Activated naive CD4-positive, alpha-beta T cell treated with anti-CD3 and anti-CD28 coated beads, Interleukin-2, amount 50 U/mL, for 72 hours (primary cell): ENCODE data around the gene IQSEC1. TPM values are rescaled to one million over a fixed set of nuclear protein-coding genes. Genes with fewer than 3 reads are reported as not detected.

Experiments used
- ATAC-seq, 2 donors: fragments of 150-1000 bp; cut with Tn5 transposase; 2 replicates each; pipeline ENCODE4 v1.10.0; 2021; ENCODE audit warnings: mild to moderate bottlenecking in 2 of 2, moderate library complexity in 2 of 2
- DNase-seq, 2 donors: peaks; one replicate each; pipeline ENCODE4 v3.0.0; 2021 to 2022; ENCODE audit warnings: low spot score in 2 of 2
- H3K27ac Mint-ChIP-seq, 2 donors: one replicate each; pipeline ENCODE4 v1.8.0; 2022; ENCODE audit warnings: mild to moderate bottlenecking in 2 of 2, mixed read lengths in 2 of 2
- H3K36me3 Mint-ChIP-seq, 2 donors: one replicate each; pipeline ENCODE4 v1.8.0; 2022; ENCODE audit warnings: mixed read lengths in 2 of 2
- H3K9me3 Mint-ChIP-seq, 2 donors: one replicate each; pipeline ENCODE4 v1.8.0; 2022; ENCODE audit warnings: mixed read lengths in 2 of 2
- total RNA-seq, 2 donors: library from RNA; stranded (reverse); gene quantifications; one replicate each; pipeline ENCODE4 v1.2.3, GENCODE V29; 2022

IQSEC1 gene
- total RNA-seq, 2 donors from 2014 or later, result 25.0 to 37.1 TPM

DNA sequence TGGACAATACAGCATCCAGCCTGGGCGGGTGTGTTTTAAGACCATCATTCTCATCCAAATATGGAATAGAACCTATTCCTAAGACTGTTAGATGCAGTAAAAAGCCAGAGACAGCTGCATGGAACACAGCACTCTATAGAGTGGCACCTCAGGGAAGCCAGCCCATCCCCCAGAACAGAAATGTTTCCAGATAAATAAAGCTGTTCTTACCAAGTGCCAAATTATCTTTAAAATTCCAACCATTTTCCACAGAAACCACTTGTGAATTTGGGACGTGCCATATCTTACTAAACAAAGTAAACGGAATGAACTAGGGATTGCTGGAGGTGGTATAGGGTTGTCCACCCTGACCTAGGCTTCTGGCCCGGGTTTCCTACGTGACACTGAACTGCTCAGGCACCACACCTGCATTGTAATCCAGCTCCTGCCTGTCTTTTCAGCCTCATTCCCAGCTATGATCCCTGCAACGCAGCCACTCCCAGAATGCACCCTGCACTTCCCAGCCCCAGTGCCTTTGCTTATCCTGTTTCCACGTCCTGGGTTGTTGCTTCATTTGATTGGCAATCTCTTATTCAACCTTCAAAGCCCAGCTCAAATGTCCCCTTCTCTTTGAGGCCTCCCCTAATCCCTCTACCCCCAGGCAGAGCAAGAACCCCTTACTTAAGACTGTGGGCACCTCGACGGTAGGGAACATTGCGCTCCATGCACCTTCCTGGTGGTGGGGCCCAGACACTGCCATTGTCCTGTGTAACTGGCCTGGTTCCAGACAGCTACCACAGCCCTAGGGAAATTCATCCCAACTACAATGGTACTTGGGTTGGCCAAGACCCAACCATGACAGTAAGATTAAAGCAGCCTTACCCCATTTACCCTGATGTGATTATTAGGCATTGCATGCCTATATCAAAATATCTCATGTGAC, 100.2 kb downstream of the IQSEC1 start:
- H3K36me3 Mint-ChIP-seq, result no peaks in the 10 kb centered on the region

DNA sequence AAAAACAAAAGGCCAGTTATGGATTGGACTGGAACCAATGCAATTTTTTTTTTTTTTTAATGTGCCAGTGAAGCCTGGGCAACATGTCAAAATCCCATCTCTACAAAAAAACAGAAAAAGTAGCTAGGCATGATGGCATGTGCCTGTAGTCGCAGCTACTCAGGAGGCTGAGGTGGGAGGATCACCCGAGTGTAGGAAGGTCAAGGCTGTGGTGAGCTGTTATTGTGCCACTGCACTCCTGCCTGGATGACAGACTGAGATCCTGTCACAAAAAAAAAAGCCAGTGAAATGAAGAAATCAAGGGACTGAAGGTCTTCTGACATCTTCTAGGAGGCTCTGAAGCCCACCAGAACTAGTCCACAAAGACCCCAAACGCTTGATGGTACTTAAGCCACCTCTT, 101.2 kb downstream of the IQSEC1 start:
- H3K9me3 Mint-ChIP-seq, result no peaks in the 10 kb centered on the region
- DNase-seq (no peak), ATAC-seq (no peak)
- H3K36me3 Mint-ChIP-seq, result no peaks in the 10 kb centered on the region
- no peak overlapping the region for H3K27ac Mint-ChIP-seq

More for the DNA sequence above, 100.2 kb downstream of the IQSEC1 start:
- ATAC-seq (no peak), DNase-seq (no peak)
- Mint-ChIP-seq H3K9me3 (no peaks in the 10 kb centered on the region), H3K27ac (no peak overlapping the region)

DNA sequence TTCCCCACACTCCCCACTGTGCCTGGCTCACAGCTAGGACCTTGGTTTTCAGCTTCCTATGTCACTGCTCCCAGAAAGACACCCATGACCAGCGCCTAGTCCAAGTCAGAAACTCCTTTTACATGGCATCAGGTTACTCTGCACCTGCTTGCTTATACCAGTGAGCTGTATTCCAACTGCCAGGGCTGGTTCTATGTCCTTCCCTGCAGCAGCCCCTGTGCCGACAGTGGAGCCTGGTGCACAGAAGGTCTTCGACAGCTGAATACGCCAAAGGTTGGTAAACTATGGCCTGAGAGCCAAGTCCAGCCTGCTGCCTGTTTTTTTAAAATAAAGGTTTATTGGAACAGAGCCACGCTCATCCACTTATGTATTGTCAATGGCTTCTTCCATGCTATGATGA, 102.5 kb downstream of the IQSEC1 start:
- H3K9me3 Mint-ChIP-seq, result no peaks in the 10 kb centered on the region
- peaks cover 0 to 2% of the 10 kb centered on the region in 2 donors for H3K36me3 Mint-ChIP-seq
- ATAC-seq (no peak), DNase-seq (no peak)
- H3K27ac Mint-ChIP-seq, result peak overlapping the region in 1 of 2 donors; percentile 62

DNA sequence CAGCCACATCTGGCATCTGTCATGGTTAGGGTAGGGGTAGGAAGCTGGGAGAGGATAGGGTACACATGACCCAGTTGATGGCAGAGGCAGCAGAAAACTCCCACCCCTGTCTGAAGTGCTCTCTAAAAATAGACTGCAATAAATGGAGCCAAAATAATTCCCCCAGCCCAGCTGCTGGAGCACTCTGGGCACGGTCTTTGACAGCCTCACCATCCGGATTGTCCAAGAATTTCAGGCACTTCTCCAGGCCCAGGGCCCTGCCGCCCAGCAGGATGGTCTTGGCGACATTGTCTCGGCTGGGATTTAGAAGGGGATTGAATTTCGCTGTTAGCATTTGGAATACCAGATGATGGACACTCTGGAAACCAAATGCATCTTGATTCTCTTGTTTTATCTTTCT, 103.7 kb downstream of the IQSEC1 start:
- no peak for DNase-seq
- H3K27ac Mint-ChIP-seq, result no peak overlapping the region
- ATAC-seq, result no peak
- H3K9me3 Mint-ChIP-seq, result no peaks in the 10 kb centered on the region
- peaks cover 0 to 6% of the 10 kb centered on the region in 2 donors for H3K36me3 Mint-ChIP-seq

DNA sequence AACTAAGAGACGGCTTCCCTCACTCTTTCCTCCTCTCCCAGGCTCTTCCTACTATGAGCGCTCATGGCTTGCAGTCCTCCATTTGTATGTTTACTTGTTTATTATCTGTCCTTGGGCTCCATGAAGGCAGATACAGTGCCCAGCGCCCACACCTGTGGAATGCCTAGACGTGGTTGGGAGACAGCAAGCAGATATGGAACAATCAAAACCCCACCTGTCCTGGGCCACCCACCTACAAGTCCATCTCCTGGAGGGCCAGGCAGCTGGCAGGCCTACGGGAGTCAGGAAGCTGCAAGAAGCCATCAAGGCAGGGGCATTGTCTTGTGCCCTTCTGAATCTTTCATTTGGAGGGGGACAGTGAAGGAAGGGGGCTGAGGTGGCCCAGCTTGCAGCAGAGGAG, 104.7 kb downstream of the IQSEC1 start:
- ATAC-seq (no peak), DNase-seq (no peak)
- Mint-ChIP-seq H3K36me3 (peaks cover 0 to 6% of the 10 kb centered on the region in 2 donors), H3K9me3 (no peaks in the 10 kb centered on the region), H3K27ac (peak overlapping the region in 1 of 2 donors; percentile 56)

DNA sequence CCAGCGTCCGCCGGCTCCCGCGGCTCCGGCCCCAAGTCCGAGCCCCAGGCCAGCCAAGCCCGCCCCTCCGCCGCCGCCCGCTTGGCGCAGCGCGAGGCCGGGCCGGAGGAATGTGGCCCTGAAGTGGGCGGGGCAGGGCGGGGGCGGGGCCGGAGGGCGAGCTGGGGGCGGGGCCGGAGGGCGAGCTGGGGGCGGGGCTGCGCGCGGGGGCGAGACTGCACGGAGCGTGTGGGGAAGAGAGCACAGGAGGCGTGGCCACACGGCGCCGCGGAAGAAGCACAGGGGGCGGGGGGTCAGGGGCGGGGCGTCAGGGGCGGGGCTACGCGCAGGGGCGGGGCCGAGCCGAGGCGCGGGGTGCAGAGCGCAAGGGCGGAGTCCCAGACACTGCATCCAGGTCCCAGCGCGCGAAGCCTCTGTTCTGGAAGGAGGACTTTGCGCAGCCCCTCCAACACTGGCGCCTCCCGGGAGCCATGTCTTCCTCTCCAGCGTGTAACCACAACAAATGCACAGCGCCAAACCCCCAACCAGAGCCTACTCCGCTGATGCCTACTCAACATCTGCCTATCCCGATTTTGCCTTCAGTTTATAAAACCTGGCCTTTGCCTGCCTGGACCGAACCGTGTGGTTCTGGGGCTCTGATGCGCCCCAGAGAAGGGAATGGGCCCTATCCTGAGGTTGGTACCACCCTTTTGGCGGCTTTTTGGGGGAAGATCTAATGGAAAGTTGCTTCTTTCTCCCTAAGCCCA, 105.5 kb downstream of the IQSEC1 start:
- Mint-ChIP-seq H3K9me3 (no peaks in the 10 kb centered on the region), H3K27ac (peak overlapping the region in 1 of 2 donors; percentile 2), H3K36me3 (peaks cover 0 to 6% of the 10 kb centered on the region in 2 donors)
- peak; percentile 81 to 86 for DNase-seq
- peak; percentile 81 to 82 for ATAC-seq

DNA sequence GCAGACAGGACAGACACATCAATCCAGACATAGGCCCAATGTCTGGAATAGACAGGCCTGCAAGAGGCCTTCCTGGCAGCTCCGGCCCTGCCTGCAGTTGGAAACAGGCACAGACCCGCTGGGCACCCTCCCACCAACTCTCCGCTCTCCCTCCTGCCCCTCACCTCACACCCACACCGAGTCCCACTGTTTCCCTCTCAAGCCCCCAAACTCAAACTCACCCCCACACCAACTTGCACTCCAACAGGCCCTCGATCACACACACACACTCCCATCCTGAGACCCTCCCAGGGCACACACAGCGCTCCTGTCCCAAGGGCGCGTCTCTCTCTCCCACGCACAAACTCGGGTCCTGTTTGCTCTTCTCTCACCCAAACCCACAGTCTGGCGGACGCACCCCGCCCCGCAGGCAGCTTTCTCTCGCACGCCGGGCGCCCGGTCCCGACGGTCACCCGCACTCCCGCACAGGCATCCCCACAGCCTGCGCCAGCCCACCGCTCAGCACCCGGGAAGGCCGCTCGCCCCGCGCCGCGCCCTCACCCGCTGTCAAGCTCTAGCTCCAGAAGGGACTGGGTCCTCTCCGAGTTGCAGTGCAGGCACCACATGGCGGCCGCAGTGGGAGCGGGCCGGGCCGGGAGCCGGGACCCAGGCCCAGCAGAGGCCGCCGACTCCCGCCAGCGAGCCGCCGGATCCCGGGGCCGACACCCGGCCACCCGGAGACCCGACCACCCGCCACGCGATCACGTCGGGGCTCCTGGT, 106.2 kb downstream of the IQSEC1 start:
- Mint-ChIP-seq H3K9me3 (no peaks in the 10 kb centered on the region), H3K36me3 (peaks cover 0 to 11% of the 10 kb centered on the region in 2 donors), H3K27ac (no peak overlapping the region)
- ATAC-seq (peak; percentile 5 to 22), DNase-seq (peak; percentile 21 to 61)

DNA sequence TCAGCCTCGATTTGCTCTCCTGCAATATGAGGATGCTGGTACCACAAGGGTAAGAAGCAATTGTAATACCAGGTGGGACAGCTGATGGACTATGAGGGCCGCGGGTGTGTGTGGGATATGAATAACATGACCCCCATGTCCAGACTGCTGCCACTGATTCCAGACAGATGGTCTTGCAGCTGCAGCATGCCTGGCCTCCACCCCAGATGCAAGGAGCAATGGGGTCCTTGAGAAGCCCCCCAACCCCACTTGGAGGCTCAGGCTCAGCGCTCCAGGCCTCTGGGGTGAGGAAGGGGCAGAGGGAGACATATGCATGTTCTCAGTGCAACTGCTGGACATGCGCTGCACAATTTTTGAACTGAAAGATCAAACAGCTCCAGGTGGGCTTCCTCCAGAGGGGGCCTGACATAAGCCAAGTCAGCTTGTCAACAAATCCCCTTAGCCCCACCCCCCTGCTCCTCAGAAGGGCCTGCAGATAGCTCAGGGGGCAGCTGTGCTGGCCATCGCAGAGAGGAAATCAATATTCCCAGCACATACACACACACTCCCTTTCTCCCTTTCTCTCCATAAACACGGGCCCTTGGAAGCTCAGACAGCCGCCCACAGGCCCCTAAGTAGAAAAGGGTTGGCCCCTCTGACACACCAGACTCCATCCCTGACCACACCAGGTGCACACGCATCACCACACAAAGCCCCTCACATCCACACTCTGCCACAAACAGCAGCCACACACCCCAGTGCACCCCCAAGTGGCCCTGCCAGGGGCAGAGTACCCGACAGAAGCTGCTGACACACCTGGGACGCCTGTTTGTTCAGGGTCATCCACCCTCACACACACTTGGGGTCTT, 107.0 kb downstream of the IQSEC1 start:
- no peak for ATAC-seq
- no peak for DNase-seq
- H3K9me3 Mint-ChIP-seq, result no peaks in the 10 kb centered on the region
- no peak overlapping the region for H3K27ac Mint-ChIP-seq
- H3K36me3 Mint-ChIP-seq, result peaks cover 0 to 16% of the 10 kb centered on the region in 2 donors

DNA sequence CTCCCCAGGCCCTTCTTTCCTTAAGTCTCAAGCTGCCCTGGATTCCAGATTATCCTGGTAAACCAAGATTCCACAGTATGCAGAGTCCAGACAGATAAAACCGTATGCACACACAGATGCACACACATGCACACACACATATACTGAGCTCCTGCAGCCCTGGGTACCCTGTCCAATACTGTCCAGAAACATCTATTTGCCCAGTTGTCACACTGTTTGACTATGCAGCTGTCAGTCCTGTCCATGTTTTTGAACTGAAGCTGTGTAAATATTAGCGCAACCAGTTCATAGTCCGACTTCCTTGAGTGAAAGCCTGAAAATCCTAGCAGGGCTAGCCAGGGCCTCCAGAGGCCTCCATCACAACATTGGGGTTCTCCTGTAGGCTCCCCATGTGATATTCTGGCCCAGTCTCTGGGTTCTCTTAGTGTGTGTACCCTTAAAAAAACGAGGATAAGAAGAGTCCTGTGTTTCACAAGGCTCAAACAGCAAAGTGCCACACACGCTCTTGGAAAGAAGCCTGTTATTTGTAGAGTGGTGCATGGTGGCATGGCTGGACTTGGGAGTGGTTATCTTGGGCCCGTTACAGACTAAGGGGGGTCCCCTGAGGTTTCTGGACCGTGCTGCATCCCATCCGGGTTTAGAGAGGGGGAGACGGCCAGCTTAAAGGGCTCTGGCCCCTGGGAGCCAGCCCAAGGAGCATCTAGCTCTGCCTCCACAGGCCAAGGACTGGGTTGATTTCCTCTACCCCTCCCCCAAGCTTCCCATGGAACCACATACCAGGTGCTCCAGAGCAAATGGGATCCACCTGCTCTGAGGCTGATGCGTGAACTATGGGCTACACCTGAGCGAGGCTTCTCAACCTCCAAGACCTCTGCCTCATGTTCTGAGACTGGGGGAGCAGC, 108.3 kb downstream of the IQSEC1 start:
- H3K9me3 Mint-ChIP-seq, result no peaks in the 10 kb centered on the region
- DNase-seq (no peak), ATAC-seq (no peak)
- peaks cover 0 to 16% of the 10 kb centered on the region in 2 donors for H3K36me3 Mint-ChIP-seq
- no peak overlapping the region for H3K27ac Mint-ChIP-seq

DNA sequence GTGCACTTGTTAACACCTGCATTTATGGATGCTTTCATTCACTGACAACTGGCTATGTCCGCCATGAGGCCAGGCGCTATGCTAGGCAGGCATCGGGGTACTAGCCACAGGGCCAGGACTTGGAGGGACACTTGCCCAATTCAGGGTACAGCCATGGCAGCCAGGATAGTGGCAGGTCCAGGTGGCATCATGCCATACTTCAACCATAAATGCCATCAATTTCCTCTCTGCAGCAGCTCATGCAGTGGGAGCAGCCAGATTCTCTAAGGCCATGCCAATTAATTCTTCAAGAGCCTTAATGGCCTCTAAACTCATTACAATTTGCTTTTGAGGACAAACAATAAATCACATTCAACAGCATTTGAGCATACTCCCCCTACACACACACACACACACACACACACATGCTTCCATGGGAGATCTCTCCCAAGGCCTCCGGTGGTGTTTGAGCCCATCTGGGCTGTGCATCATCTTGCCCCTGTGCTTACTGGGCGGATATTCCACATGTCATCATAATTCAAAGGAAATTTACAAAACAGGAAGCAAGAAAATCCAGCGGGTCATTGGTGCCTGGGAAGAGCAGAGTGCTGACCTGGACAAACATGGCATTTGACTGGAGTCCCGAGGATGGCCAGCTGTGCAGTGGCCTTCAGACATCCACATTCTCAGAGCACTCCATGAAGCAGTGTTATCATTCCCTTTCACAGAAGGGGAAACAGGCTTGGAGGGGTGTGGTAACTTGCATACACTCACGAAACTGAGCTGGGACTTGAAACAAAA, 109.1 kb downstream of the IQSEC1 start:
- no peak for ATAC-seq
- H3K9me3 Mint-ChIP-seq, result no peaks in the 10 kb centered on the region
- DNase-seq, result no peak
- peak overlapping the region; percentile 83 to 88 for H3K27ac Mint-ChIP-seq
- peaks cover 0 to 16% of the 10 kb centered on the region in 2 donors for H3K36me3 Mint-ChIP-seq

DNA sequence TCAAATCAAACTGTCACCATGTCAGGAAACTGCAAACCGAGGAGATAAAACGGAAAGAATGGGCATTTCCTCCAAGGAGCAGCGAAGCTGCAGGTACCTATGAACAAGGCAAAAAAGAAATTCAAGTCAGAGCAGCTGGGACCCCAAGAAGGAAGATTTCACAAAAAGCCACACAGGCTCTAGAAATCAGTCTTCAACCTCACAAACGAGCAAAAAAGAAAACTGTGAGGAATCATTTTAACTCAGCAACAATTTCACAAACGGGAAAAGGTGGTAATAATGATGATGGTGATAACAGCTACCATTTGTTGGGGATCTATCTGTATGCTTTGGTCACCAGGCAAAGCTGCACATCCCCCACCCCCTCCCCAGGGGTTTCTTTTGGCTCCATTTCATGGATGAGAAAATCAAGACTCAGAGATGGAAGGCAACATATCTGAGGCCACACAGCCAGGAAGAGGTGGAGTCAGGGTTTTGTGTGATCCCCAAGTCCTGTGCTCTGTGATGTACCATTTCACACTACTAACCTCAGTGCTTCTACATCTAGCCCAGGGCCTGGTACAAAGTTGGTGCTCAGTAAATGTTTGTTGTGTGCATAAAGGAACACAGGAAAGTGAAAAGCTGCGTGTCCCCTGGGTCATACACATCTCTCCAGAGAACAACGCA, 109.9 kb downstream of the IQSEC1 start:
- Mint-ChIP-seq H3K9me3 (no peaks in the 10 kb centered on the region), H3K36me3 (peaks cover 0 to 16% of the 10 kb centered on the region in 2 donors), H3K27ac (peak overlapping the region; percentile 83 to 88)
- DNase-seq (peak in 1 of 2 donors; percentile 50), ATAC-seq (peak; percentile 38 to 60)

DNA sequence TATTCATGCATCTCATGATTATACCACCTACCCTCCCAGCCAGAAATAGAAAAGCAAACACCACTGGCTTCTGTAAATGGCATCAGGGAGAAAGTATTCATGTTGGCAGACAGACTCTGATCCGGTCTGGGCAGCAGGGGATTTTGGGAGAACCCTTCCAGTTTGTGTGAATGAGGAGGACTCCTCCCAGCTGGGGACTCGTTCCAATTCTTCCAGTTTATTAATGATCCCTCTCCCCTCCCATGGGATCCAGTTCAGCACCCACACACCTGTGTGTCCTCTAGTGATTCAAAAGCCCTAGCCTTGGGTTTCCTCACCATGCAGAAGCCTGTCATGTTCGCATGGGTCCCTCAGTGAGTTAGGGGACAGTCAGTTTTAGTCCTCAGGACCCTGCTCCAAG, 110.9 kb downstream of the IQSEC1 start:
- no peak for ATAC-seq

DNA sequence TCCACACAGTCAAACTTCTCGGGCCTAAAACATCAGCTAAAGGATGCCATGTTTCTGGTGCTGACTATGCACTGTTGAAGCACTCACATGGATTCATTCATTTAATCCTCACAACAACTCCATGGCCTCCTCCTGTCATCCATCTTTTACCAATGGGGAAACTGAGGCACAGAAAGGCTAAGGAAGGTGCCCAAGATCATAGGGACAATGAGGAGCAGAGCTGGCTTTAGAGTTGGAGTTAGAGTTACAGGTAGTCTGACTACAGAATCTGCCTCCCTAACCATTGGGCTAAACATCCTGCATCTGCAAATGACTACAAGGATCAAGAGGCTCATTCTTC, 111.6 kb downstream of the IQSEC1 start:
- H3K27ac Mint-ChIP-seq, result no peak overlapping the region
- ATAC-seq (no peak), DNase-seq (no peak)
- peaks cover 0 to 16% of the 10 kb centered on the region in 2 donors for H3K36me3 Mint-ChIP-seq
- no peaks in the 10 kb centered on the region for H3K9me3 Mint-ChIP-seq

More for the DNA sequence above, 110.9 kb downstream of the IQSEC1 start:
- Mint-ChIP-seq H3K9me3 (no peaks in the 10 kb centered on the region), H3K27ac (peak overlapping the region; percentile 83 to 88), H3K36me3 (peaks cover 0 to 16% of the 10 kb centered on the region in 2 donors)
- no peak for DNase-seq
